MG63 (cell line): Measurements from ENCODE around the gene RNPEPL1. TPM values are rescaled to one million over a fixed set of nuclear protein-coding genes. Genes with fewer than 3 reads are reported as not detected.

Experiments
- total RNA-seq: library from RNA; depleted of rRNA; stranded (reverse); fragments of >200 nt; shearing (Covaris generic); gene quantifications from 2 replicates; pipeline ENCODE4 v1.2.3, GENCODE V29; 2014; ENCODE audit warnings: low replicate concordance; rRNA removed

Gene RNPEPL1
- total RNA-seq, 1 experiment from 2014 or later, result 13.6 TPM

Other genes with a start within 250 kb of the RNPEPL1 start
- gene GPC1, start 132.8 kb upstream of the RNPEPL1 start, total RNA-seq, result 95.4 and 177 TPM in 2 replicates
- gene ANKMY1, start 10.5 kb upstream of the RNPEPL1 start, total RNA-seq, result 10.2 and 23.8 TPM in 2 replicates
- gene DUSP28, start 8.1 kb upstream of the RNPEPL1 start, total RNA-seq, result 6.3 and 7.3 TPM in 2 replicates
- 12.5 and 18.4 TPM in 2 replicates for gene CAPN10, start 18.2 kb downstream of the RNPEPL1 start, total RNA-seq
- gene GPR35, start 57.0 kb downstream of the RNPEPL1 start, total RNA-seq, result 0.35 and 2.2 TPM in 2 replicates
- gene AQP12B, start 114.4 kb downstream of the RNPEPL1 start, total RNA-seq, result not detected in 2 replicates
- not detected in 2 replicates for gene AQP12A, start 123.4 kb downstream of the RNPEPL1 start, total RNA-seq